Esophagus muscularis mucosa (tissue), 4 donors: ENCODE data around the gene RPS6KB1. TPM values are rescaled to one million over a fixed set of nuclear protein-coding genes. Genes with fewer than 3 reads are reported as not detected.
"Not testable (repeated sequence)": the region's sequence is repeated elsewhere in the genome, so short reads cannot be mapped to it uniquely, and the experiment has no call there.

Experiments used
- DNase-seq: peaks from one replicate; pipeline ENCODE4 v3.0.0-alpha.2; 2017; ENCODE audit errors: extremely low spot score
- H3K27ac ChIP-seq, 4 donors: fragments of 200-600 bp; sonication (generic); replicated peaks in 1 of 4; 1 replicate in 3 of 4; 2 replicates in 1 of 4; pipeline ENCODE4 v1.5.1; 2016 to 2019; ENCODE audit warnings: mild to moderate bottlenecking in 1 of 4
- H3K27me3 ChIP-seq, 4 donors: fragments of 200-600 bp; sonication (generic); one replicate each; pipeline versions ENCODE4 v1.5.1 to v1.6.0; 2016 to 2019
- H3K36me3 ChIP-seq, 4 donors: fragments of 200-600 bp; sonication (generic); one replicate each; pipeline ENCODE4 v1.5.1; 2016 to 2019
- H3K4me1 ChIP-seq, 4 donors: fragments of 200-600 bp; sonication (generic); one replicate each; pipeline ENCODE4 v1.5.1; 2016 to 2019
- H3K4me3 ChIP-seq, 4 donors: fragments of 200-600 bp; sonication (generic); 1 replicate in 2 of 4; 2 replicates in 2 of 4; pipeline ENCODE4 v1.5.1; 2016 to 2019; ENCODE audit warnings: mild to moderate bottlenecking in 4 of 4, moderate library complexity in 1 of 4
- H3K9me3 ChIP-seq, 4 donors: fragments of 200-600 bp; sonication (generic); 1 replicate in 3 of 4; 2 replicates in 1 of 4; pipeline ENCODE4 v1.5.1; 2016 to 2019
- CTCF ChIP-seq, 3 experiments: fragments of 200-600 bp in 2 of 3; fragments of 450-650 bp in 1 of 3; sonication (generic) in 2 of 3; IDR thresholded peaks; one replicate each; pipeline ENCODE4 v1.5.1; 2017 to 2019; ENCODE audit warnings: antibody characterized with exemption in 3 of 3, mild to moderate bottlenecking in 2 of 3, moderate library complexity in 1 of 3
- EP300 ChIP-seq: sonication (generic); formaldehyde crosslinking; IDR thresholded peaks from one replicate; pipeline ENCODE4 v1.6.1; 2017; ENCODE audit warnings: antibody characterized with exemption
- POLR2A ChIP-seq: fragments of 450-650 bp; IDR thresholded peaks from one replicate; pipeline ENCODE4 v1.6.1; 2017; ENCODE audit warnings: antibody characterized with exemption, moderate library complexity, mild to moderate bottlenecking, low read depth
- POLR2AphosphoS5 ChIP-seq, 2 donors: sonication (generic); formaldehyde crosslinking; IDR thresholded peaks; one replicate each; pipeline ENCODE4 v1.6.1; 2017; ENCODE audit warnings: antibody characterized with exemption in 2 of 2
- WGBS: methylation state at CpG from one replicate; pipeline ENCODE4 v1.1.5; 2018; 5-methylcytosine and 5-hydroxymethylcytosine counted together
- intact Hi-C: fragments of 100-400 bp; cut with DNase I; formaldehyde crosslinking; loops from one replicate; pipeline ENCODE4 v1.15.1; 2023
- total RNA-seq, 4 donors: library from RNA; depleted of rRNA; stranded (reverse); fragments of >200 nt; gene quantifications; one replicate each; pipeline versions ENCODE4 v1.1.0 to v1.2.1, GENCODE V29; 2016

The RPS6KB1 gene
- total RNA-seq, 4 donors from 2014 or later: 26.6 to 45.2 (median 33.4) TPM

GRCh38 chr17:59930768-59931167 is 37.8 kb downstream of the RPS6KB1 start:
- intact Hi-C loops, H3K4me3 ChIP-seq, H3K9me3 ChIP-seq, H3K27ac ChIP-seq, H3K27me3 ChIP-seq, H3K4me1 ChIP-seq, DNase-seq: not testable (repeated sequence)
- 50% methylated on average over 3 of the region's 3 CpGs for WGBS
- peaks cover 71 to 100% (median 94%) of the 10 kb centered on the region in 4 donors for H3K36me3 ChIP-seq

- WGBS: 100% methylated on average over 1 of the region's 1 CpG
- DNase-seq, H3K4me3 ChIP-seq, H3K9me3 ChIP-seq, intact Hi-C loops, H3K4me1 ChIP-seq, H3K27me3 ChIP-seq, H3K27ac ChIP-seq: not testable (repeated sequence)
- H3K36me3 ChIP-seq: peaks cover 73 to 100% (median 93%) of the 10 kb centered on the region in 4 donors
These were observed 40.4 kb downstream of the RPS6KB1 start for GRCh38 chr17:59933317-59933716.

- 87% methylated on average over 3 of the region's 3 CpGs for WGBS
- peaks cover 48 to 99% (median 74%) of the 10 kb centered on the region in 4 donors for H3K36me3 ChIP-seq
- H3K9me3 ChIP-seq, DNase-seq, H3K4me1 ChIP-seq, H3K4me3 ChIP-seq, H3K27me3 ChIP-seq, intact Hi-C loops, H3K27ac ChIP-seq: not testable (repeated sequence)
These were observed 47.8 kb downstream of the RPS6KB1 start for GRCh38 chr17:59940697-59941096.

GRCh38 chr17:59941131-59941530 is 48.2 kb downstream of the RPS6KB1 start:
- TF ChIP-seq CTCF (IDR thresholded peaks at IDR 0.05) (no peak), POLR2AphosphoS5 (IDR thresholded peaks at IDR 0.05) (no peak), POLR2A (no peak), EP300 (no peak)
- Histone ChIP-seq H3K27me3 (no peaks in the 10 kb centered on the region), H3K36me3 (peaks cover 48 to 99% (median 74%) of the 10 kb centered on the region in 4 donors), H3K4me1 (no peaks in the 10 kb centered on the region), H3K9me3 (no peaks in the 10 kb centered on the region), H3K4me3 (no peak overlapping the region), H3K27ac (no peak overlapping the region)
- 67% methylated on average over 1 of the region's 1 CpG for WGBS
- intact Hi-C loops: no loop called here
- DNase-seq: no peak

- H3K27ac ChIP-seq, H3K27me3 ChIP-seq, H3K4me3 ChIP-seq, H3K4me1 ChIP-seq, DNase-seq, H3K9me3 ChIP-seq, intact Hi-C loops: not testable (repeated sequence)
- 84% methylated on average over 7 of the region's 7 CpGs for WGBS
- peaks cover 34 to 91% (median 57%) of the 10 kb centered on the region in 4 donors for H3K36me3 ChIP-seq
These were observed 53.5 kb downstream of the RPS6KB1 start for GRCh38 chr17:59946433-59946832.

GRCh38 chr17:59947310-59947709 is 54.4 kb downstream of the RPS6KB1 start:
- H3K9me3 ChIP-seq, H3K27ac ChIP-seq, H3K27me3 ChIP-seq, H3K4me3 ChIP-seq, intact Hi-C loops, DNase-seq, H3K4me1 ChIP-seq: not testable (repeated sequence)
- peaks cover 25 to 89% (median 49%) of the 10 kb centered on the region in 4 donors for H3K36me3 ChIP-seq
- 69% methylated on average over 4 of the region's 4 CpGs for WGBS

- TF ChIP-seq EP300 (no peak), POLR2A (no peak)
- Histone ChIP-seq H3K4me1 (no peaks in the 10 kb centered on the region), H3K27me3 (no peaks in the 10 kb centered on the region), H3K36me3 (peaks cover 12 to 73% (median 43%) of the 10 kb centered on the region in 4 donors), H3K4me3 (no peak overlapping the region), H3K27ac (no peak overlapping the region), H3K9me3 (no peaks in the 10 kb centered on the region)
- intact Hi-C loops: no loop called here
- WGBS: 92% methylated on average over 3 of the region's 3 CpGs
- DNase-seq: no peak
These were observed 57.1 kb downstream of the RPS6KB1 start for GRCh38 chr17:59950049-59950448.

GRCh38 chr17:59954856-59955255 is 61.9 kb downstream of the RPS6KB1 start:
- intact Hi-C loops: no loop called here
- WGBS: 82% methylated on average over 3 of the region's 3 CpGs
- Histone ChIP-seq H3K9me3 (no peaks in the 10 kb centered on the region), H3K36me3 (peaks cover 0 to 70% (median 29%) of the 10 kb centered on the region in 4 donors), H3K4me3 (no peak overlapping the region), H3K27ac (no peak overlapping the region), H3K27me3 (no peaks in the 10 kb centered on the region), H3K4me1 (no peaks in the 10 kb centered on the region)
- DNase-seq: no peak
- TF ChIP-seq POLR2AphosphoS5 (IDR thresholded peaks at IDR 0.05): no peak
- TF ChIP-seq POLR2A: no peak
- no peak for TF ChIP-seq CTCF (IDR thresholded peaks at IDR 0.05)
- no peak for TF ChIP-seq EP300

- peaks cover 10 to 15% (median 14%) of the 10 kb centered on the region in 4 donors for H3K4me1 ChIP-seq
- 92% methylated on average over 8 of the region's 8 CpGs for WGBS
- H3K4me3 ChIP-seq, H3K9me3 ChIP-seq, DNase-seq, H3K27me3 ChIP-seq, H3K27ac ChIP-seq, intact Hi-C loops: not testable (repeated sequence)
- peaks cover 0 to 48% (median 17%) of the 10 kb centered on the region in 4 donors for H3K36me3 ChIP-seq
These were observed 66.7 kb downstream of the RPS6KB1 start for GRCh38 chr17:59959574-59959973.
